22Rv1 (cell line): Measurements from ENCODE around the gene DAGLA.

Source experiments
- CTCF ChIP-seq: fragments of 450-650 bp; IDR thresholded peaks from 2 replicates; pipeline ENCODE4 v1.5.1; 2017; ENCODE audit warnings: mild to moderate bottlenecking
- ZFX ChIP-seq: fragments of 450-650 bp; IDR thresholded peaks from 2 replicates; pipeline ENCODE4 v1.6.1; 2017; ENCODE audit warnings: antibody characterized with exemption, borderline replicate concordance

- TF ChIP-seq CTCF (no peak), ZFX (no peak)
Measured at GRCh38 chr11:61736310-61736709, 56.1 kb downstream of the DAGLA start.
